Fibroblast of the aortic adventitia (primary cell): ENCODE results near the gene CS. TPM values are rescaled to one million over a fixed set of nuclear protein-coding genes. Genes with fewer than 3 reads are reported as not detected.

Experiments used
- DNase-seq: peaks from one replicate; pipeline ENCODE4 v3.0.0-alpha.2; 2010; ENCODE audit warnings: low read depth
- H3K4me3 ChIP-seq: 2 replicates; pipeline ENCODE4 v1.5.1; 2011; ENCODE audit warnings: low read depth, mild to moderate bottlenecking, control low read depth, low read length, moderate library complexity
- CTCF ChIP-seq: IDR thresholded peaks from 2 replicates; pipeline ENCODE4 v1.5.1; 2011; ENCODE audit warnings: mild to moderate bottlenecking, low read length, control low read depth, inconsistent platforms; ENCODE audit not compliant: insufficient read depth
- total RNA-seq: library from RNA; depleted of rRNA; stranded (reverse); fragments of >200 nt; gene quantifications from 2 replicates; pipeline ENCODE4 v1.2.3, GENCODE V29; 2012; ENCODE audit warnings: low replicate concordance

CS gene
- total RNA-seq, 1 donor = 117 TPM

GRCh38 chr12:56307221-56307965, 7.3 kb upstream of the CS start:
- no peak overlapping the region for H3K4me3 ChIP-seq
- no peak for TF ChIP-seq CTCF
- DNase-seq = no peak

GRCh38 chr12:56304872-56305590, 4.9 kb upstream of the CS start:
- DNase-seq = no peak
- TF ChIP-seq CTCF = no peak
- H3K4me3 ChIP-seq = no peak overlapping the region

GRCh38 chr12:56304276-56304675, 4.1 kb upstream of the CS start:
- DNase-seq = no peak
- no peak for TF ChIP-seq CTCF
- no peak overlapping the region for H3K4me3 ChIP-seq

- DNase-seq = no peak
- peak overlapping the region; percentile 71 for H3K4me3 ChIP-seq
- no peak for TF ChIP-seq CTCF
These were observed 724 bp upstream of the CS start for GRCh38 chr12:56300644-56301464.

GRCh38 chr12:56299308-56299852, 750 bp downstream of the CS start:
- TF ChIP-seq CTCF = no peak
- no peak for DNase-seq
- H3K4me3 ChIP-seq = peak overlapping the region; percentile 91

- H3K4me3 ChIP-seq = peak overlapping the region; percentile 91
- TF ChIP-seq CTCF = no peak
- no peak for DNase-seq
These were observed 1.3 kb downstream of the CS start for GRCh38 chr12:56298828-56299227.
